GM21515 (cell line): ENCODE results near the gene PTPRA.

Experiments used
- ATAC-seq: cut with Tn5 transposase; IDR thresholded peaks from one replicate; pipeline ENCODE4 v1.9.1; 2021; ENCODE audit not compliant: unreplicated experiment

The PTPRA gene

DNA sequence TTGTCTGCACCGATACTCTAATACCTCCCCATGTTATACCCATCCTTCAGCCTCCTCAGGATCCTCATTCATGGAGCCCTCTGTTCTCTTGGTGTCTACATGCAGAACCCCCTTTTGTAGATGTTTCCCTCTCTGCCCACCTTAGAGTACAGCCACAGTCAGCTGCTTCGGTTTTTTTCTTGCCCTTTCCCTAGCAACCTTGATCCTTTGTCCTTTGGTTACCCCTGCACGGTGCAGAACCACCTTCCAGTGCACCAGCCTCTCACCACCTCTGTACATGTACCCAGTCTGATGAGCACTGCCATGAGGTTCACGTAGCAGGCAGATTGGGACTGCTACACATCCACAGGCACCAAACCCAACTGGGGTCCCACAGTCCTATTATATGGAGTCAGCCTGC is 25.5 kb upstream of the PTPRA start:
- no peak for ATAC-seq

DNA sequence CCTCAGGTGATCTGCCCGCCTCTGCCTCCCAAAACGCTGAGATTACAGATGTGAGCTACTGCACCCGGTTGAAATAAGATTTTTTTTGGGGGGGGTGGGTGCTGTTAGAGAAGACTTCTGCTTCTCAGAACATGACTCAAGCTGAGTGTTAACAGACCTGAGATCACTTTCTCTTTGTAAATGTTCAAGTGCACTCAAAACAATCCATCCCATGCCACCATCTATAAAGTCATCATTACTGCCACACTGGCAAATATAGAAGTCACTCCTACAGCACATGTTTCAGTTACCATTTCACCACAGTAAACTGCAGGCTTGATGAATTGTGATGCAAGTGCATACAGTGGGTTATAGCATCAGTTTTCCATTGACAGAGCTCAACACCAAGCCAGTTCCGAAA is 23.8 kb upstream of the PTPRA start:
- no peak for ATAC-seq

DNA sequence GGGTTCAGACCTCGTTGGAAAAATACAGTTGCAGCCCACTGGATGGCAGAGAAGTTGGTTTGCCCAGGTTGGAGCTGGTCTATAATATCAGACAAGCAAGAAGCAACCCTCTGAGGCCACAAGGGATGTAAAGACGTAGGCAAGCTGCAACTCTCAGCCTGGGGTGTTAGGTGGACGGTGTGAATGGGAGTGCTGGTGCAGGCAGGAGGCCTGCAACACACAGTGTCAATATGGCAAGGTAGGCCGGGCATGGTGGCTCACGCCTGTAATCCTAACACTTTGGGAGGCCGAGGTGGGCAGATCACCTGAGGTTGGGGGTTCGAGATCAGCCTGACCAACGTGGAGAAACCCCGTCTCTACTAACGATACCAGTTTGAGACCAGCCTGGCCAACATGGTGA is 22.2 kb upstream of the PTPRA start:
- ATAC-seq: no peak

DNA sequence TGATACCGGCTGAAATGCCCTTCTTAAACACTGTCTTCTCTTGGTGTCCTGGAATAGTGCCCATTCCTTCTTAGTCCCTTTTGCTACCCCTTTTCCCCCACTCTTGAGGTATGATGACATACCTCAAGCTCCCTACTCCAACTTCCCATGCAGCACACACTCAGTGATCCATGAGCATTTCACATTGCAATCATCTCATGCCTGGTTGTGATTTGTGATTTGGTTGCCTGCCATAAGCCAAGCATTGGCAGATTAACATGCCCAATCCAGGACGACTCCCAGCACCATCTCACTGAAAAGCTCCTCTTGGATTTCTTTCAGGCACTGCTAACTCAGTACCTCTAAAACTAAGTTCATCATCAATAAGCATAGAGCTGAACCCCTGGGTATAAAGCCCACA is 14.7 kb upstream of the PTPRA start:
- ATAC-seq: no peak

DNA sequence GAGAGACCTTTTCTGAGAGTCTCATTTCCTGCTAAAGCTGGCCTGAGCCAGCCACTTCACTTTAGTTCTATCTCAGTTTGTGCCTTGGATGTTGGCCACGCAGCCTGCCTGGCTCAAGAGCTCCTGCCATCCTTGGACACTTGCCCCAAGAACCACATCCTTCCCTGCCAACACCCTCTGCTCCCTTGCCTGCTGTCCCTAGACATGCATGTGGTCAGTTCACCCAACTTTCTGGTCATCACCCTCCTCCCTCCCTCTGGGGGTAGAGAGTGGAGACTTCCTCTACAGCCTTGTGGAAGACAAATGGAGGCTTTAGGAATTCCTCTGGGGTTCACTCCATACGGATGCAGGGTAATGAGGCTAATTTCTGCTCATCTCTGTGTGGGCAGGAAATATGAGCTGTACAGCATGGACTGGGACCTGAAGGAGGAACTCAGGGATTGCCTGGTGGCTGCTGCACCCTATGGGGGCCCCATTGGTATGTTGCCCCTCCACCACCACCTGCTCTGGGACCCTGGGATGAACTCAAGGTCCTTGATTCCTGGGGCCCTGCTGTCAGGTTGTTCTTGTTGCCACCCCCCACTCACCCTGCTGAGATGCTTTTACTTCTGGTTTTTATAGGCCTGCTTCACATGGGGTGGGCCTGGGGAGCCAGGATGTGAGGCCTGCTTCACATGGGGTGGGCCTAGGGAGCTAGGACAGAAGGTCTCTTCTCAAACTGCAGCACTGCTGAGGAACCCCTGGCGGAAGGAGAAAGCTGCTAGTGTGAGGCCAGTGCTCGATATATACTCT is 13.8 kb upstream of the PTPRA start:
- ATAC-seq: no peak

DNA sequence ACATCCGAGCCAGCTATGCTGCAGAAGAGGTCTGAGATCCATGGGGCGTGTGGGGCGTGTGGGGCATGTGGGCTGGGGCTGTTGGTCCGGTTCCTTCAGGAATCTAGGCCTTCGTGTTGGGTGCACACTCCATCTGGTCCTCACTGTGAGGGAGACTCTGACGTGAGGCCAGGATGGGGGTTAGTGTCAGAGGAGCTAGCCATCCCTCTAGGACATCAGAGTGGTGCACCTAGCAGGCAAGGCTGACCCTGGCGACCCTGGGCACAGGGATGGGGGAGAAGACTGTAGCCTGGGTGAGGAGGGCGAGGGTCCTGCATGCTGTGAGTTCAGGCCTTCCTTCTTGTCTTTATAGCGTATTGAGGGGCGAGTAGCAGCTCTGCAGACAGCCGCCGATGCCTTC is 8.7 kb upstream of the PTPRA start:
- ATAC-seq: no peak

DNA sequence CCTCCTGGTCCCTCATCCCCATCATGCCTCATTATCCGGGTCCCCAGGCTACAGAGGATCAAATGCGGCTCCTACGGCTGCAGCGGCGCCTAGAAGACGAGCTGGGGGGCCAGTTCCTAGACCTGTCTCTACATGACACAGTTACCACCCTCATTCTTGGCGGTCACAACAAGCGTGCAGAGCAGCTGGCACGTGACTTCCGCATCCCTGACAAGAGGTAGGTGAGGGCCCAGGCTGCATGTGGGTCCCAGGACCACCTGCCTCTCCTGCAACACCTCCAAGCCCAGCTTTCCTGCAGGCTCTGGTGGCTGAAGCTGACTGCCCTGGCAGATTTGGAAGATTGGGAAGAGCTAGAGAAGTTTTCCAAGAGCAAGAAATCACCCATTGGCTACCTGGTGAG is 8.2 kb upstream of the PTPRA start:
- no peak for ATAC-seq

DNA sequence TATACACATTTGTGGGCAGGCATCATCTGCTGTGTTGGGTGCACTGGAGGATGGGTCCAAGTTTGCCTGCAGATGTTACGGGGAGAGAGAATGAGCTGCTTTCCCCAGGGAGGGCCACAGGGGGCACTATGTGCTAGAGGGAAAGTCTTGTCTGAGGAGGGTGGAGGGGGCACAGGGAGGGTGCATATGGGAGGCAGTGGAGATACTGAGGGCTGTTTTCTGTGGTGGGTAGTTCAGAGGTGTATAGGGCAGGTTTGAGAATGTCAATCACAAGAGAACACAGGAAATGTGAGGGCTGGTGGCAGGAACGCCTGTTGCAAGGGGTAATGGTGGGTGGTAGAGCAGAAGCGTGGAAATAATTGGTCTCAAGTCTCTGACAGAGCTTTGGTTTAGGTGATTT is 7.7 kb upstream of the PTPRA start:
- no peak for ATAC-seq

DNA sequence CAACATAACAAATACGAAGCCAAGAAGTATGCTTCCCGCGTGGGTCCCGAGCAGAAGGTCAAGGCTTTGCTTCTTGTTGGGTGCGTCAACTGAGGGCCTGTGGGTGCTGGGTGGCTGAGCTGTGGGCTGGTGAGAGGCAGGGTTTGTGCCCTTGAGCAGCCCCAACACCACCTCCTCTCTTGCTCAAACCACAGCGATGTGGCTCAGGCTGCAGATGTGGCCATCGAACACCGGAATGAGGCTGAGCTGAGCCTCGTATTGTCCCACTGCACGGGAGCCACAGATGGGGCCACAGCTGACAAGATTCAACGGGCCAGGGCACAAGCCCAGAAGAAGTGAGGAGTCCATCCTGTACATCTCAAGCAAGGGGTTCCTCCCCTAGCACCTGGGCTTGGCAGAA is 7.0 kb upstream of the PTPRA start:
- no peak for ATAC-seq

DNA sequence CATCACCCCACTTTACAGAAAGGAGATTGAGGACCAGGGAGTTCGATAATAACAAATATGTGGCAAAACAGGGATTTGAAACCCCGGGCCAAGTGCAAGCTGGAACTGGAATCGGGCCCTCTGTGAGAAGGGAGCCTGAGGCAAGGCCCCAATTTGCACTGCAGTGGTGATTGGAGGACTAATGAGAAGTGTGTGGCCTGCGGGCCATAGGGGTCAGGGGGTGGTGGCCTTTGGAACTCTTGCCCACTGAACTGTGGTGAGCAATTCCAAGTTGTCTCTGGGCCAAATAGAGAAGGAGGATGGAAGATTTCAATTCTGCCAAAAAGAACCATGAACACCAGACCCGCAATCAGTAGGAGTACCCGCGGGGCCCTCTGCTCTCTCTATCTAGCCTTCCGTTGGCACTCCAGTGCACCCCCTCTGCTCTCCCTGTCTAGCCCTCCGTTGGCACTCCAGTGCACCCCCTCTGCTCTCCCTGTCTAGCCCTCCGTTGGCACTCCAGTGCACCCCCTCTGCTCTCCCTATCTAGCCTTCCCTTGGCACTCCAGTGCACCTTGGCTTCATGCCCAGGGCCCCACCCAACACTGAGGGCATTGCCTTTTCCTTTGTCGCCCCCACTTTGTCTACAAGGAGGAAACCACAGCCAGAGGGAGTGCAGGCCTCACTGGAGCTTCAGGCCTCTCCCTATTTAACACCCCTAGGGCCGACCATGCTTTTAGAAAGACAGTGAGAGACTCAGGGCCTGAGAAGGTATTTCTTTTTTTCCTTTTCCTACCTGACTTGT is 6.0 kb upstream of the PTPRA start:
- no peak for ATAC-seq

DNA sequence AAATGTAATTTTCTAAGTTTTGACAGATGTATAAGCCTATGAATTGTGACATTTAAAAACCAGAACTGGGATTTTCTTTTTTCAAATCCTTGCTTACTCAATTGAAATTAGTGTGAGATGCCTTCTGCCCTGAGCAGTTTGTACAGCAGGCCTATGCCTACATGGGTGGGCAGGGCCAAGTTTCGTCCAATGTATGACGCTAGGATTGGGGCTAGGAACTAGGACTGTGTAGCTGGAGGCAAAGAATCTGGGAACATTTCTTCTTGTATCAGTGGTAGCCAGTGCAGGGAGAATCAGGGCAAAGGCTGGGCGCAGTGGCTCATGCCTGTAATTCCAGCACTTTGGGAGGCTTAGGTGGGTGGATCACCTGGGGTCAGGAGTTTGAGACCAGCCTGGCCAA is 3.9 kb upstream of the PTPRA start:
- no peak for ATAC-seq

DNA sequence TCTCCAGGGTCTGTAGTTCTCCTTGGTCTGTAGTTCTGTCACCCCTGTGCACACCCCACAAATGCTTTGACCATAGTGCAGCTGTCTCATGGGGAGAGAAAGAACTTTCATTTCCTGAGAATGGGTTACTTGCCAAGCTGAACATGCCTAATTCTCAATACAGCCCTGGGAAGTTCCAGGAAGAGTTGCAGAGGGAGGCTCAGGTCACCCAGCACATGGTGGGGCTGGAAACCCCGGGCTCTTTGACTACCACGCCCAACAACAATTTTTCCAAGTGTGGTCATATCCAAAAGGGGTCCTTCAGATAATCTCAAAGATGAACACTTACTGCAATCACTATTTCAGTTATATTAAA is 2.2 kb upstream of the PTPRA start:
- ATAC-seq: no peak

DNA sequence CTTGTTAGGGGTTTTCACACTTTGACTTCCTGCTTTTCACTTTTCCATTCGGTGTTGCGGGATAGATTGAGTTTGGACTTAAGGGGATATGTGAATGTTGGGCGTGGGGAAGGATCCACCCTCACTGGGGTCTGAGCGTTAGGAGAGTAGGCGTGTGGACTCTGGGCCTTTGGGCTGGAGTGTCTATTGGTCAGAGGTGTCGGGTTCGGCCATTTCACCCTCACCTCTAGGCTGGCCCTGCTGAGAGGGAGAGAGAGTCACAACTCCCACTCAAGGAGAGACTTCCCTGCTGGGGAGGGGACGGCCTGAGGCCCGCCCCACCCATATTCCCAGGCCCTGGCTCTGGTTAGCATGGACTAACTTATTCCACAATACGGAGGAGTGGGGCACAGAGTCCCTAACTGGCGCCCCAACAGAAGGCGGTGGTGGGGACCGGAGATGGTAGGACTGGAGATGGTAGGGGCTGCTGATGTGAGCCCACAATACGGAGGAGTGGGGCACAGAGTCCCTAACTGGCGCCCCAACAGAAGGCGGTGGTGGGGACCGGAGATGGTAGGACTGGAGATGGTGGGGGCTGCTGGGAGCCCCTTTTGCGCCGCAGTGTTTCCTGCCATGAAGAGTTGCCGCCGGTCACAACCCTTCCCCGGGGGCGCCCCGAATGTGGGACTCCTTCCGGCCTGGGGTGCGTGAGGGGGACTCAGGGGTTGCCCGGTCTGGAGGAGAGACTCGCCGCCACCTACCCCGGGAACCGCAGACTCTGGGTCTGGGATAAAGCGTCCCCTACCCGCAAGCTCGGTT is 1.4 kb upstream of the PTPRA start:
- ATAC-seq: no peak

DNA sequence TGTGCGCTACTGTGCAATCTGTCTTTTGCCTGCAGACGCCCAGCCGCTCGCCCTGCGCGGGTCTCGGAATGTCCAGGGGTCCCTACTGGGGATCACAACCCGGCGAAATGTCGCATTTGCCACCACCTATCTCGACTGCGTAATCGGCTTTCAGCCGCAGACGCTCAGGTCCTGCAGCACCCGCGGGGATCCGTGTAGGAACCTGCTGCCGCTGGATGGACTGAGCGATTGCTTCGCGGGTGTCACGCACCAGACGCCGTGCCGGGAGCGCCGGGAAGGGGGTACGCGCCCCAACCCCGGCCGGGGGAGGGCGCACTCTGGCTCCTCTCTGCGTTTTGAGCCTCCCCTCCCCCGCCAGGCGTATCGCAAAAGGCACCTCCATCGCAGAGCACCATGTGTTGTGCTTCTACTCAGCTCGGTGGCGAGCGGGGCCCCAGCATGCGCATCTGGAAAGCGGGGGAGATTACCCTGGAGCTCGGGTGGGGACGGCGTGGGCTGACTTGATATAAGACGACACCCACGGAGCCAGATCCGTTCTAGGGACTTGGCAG is 747 bp upstream of the PTPRA start:
- ATAC-seq: peak; percentile 22

DNA sequence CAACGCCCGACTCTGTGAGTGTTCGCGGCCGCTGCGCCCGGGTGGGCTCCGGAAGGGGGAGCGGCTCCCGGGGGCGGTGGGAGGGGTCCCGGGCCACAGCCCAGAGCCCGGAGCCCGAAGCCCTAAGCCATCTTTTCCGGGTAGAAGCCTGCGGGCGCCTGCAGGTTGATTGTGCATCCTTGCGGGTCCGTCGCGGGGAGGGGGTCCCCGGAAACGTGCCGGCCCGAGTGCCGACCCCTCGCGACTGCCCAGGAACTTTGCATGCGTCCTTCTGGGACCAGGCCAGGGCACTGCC is 413 bp downstream of the PTPRA start:
- no peak for ATAC-seq

DNA sequence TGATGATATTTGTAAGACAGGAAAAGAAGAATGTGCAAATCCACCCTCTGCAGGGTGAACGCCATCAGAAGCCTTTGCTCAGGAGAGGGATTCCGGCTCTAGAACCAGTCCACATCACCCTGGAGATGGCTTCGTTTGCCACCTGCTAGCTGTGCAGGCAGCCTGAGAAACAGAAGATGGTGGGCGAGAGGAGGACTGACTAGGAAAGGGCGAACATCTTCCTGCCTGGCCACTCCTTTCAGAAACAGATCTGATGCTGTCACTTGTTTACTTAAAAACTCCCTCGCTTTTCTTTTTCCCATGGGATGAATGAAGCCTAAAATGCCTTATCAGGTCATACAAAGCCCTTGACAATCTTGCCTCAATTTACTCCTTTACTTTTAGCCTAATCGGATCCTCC is 1.2 kb downstream of the PTPRA start:
- ATAC-seq: no peak

DNA sequence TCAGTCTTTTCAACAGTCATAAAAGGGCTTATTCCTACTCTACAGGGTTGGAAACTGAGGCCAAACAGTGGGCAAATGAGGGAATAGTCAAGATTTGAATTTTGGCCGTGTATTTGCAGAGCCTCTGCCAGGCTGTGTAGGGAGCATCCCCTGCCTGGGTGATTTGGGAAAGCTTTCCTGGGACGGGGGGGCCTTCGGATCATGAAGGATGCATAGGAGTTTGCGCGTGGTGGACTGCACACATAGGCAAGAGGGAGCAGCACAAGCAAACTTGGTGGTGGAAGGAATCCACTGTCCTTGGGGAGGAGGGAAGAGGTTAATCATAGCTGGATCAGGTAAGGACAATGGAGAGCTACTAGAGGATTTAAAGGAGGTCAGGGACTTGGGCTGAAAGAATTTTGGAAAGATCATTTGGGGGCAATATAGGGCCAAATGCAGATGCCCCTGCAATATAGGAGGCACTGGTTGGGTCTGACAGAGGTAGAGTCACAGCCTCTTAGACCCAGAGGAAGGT is 2.5 kb downstream of the PTPRA start:
- ATAC-seq: no peak

DNA sequence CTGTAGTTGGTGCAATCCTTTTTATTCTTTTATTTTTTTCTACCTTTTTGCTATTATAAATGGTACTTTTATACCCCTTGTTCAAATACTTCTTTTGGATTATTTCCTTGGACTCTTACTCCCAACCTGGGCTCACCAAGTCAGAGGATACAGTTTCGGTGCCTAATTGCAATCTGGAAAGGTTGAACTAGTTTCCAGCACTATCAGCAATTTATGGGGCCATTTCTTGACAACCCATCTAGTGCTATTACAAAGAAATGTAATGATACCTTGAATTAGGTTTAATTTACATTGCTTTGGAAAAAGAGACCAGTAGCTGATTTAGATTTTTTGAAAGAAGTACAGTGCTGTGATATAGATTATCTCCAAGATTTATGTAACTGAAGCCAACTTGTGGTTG is 5.2 kb downstream of the PTPRA start:
- ATAC-seq: no peak

DNA sequence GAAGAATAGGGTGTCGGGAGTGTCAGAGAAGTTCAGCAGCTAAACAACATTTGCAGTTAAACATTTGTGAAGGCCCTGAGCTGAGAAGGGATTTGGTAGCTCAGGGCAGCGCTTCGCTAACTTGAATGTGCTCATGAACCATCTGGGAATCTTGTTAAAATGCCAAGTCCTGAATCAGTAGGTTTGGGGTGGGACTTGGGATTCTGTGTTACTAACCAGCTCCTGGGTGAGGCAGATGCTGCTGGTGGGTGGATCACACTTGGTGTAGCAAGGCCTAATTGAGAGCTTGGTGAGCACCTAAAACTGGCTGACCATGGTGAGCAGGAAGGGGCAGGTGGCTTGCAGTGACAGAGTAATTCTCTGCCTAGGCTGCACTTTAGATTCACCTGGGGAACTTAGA is 5.9 kb downstream of the PTPRA start:
- ATAC-seq: no peak

DNA sequence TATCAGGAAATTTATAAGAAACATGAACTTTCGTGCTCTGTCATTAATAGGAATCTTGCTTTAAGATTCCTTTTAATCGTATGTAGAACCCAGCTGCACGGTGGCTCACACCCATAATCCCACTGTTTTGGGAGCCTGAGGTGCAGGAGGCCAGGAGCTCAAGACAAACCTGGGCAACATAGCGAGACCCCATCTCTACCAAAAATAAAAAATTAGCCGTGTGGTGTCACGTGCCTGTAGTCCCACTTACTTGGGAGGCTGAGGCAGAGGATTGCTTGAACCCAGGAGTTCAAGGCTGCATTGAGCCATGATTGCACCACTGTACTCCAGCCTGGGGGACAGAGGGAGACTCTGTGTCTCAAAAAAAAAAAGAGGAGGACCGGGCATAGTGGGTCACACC is 7.4 kb downstream of the PTPRA start:
- ATAC-seq: no peak

DNA sequence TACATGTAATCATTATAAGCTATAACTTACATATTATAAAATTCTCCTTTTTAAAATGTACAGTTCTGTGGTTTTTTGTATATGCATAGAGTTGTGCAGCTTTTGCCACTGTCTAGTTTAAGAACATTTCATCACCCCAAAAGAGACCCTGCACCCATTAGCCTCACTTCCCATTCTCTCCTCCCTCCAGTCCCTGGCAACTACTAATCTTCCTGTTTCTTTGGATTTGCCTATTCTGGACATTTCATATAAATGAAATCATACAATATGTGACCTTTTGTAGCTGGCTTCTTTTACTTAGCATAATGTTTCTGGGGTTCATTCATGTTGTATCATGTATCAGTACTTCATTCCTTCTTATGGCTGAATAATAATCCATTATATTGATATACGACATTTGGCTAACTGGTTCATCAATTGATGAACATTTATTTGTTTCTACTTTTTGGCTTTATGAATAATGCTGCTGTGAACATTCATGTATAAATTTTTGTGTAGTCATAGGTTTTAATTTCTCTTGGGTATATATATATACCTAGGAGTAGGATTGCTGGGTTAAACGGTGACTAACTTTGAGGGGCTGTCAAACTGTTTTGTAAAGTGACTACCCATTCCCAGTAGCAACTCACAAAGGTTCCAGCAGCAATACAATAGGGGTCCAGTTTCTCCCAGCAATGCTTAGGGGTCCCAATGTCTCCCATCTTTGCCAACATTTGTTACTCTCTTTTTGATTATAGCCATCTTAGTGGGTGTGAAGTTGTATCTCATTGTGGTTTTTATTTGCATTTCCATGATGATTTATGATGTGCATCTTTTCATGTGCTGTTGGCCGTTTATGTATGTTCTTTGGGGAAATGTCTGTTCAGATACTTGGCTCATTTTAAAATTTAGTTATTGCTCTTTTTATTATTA is 10.7 kb downstream of the PTPRA start:
- no peak for ATAC-seq
